Measurements from ENCODE around the gene MCU.
"Not testable (repeated sequence)": the region's sequence is repeated elsewhere in the genome, so short reads cannot be mapped to it uniquely, and the experiment has no call there.

MCU gene

GRCh38 chr10:72691863-72692743 is at the start of gene MCU:
Gene MCU, plus strand, starts transcription at chr10:72692143. Its CDS starts 9 bp downstream, at chr10:72692152.
- DNase-seq: peak; percentile 94

- DNase-seq: no peak
Observed at GRCh38 chr10:72642318-72642717, 49.6 kb upstream of the MCU start.

GRCh38 chr10:72645263-72645858 is 46.6 kb upstream of the MCU start:
- DNase-seq: no peak

GRCh38 chr10:72646971-72647370 is 45.0 kb upstream of the MCU start:
- not testable (repeated sequence) for DNase-seq

- DNase-seq: no peak
Observed at GRCh38 chr10:72648301-72648700, 43.6 kb upstream of the MCU start.

- no peak for DNase-seq
Observed at GRCh38 chr10:72649291-72649690, 42.7 kb upstream of the MCU start.

GRCh38 chr10:72653383-72654096 is 38.4 kb upstream of the MCU start:
- DNase-seq: no peak

GRCh38 chr10:72654720-72655119 is 37.2 kb upstream of the MCU start:
- DNase-seq: no peak

GRCh38 chr10:72658696-72659400 is 33.1 kb upstream of the MCU start:
- no peak for DNase-seq

GRCh38 chr10:72659694-72660093 is 32.2 kb upstream of the MCU start:
- DNase-seq: no peak

GRCh38 chr10:72660220-72660619 is 31.7 kb upstream of the MCU start:
- no peak for DNase-seq

- no peak for DNase-seq
Observed at GRCh38 chr10:72661431-72661830, 30.5 kb upstream of the MCU start.

- no peak for DNase-seq
Observed at GRCh38 chr10:72663971-72664370, 28.0 kb upstream of the MCU start.

- DNase-seq: no peak
Observed at GRCh38 chr10:72665925-72666324, 26.0 kb upstream of the MCU start.

- DNase-seq: no peak
Observed at GRCh38 chr10:72667207-72667864, 24.6 kb upstream of the MCU start.

- no peak for DNase-seq
Observed at GRCh38 chr10:72673280-72673679, 18.7 kb upstream of the MCU start.

GRCh38 chr10:72674174-72674573 is 17.8 kb upstream of the MCU start:
- not testable (repeated sequence) for DNase-seq

GRCh38 chr10:72679838-72680241 is 12.1 kb upstream of the MCU start:
- DNase-seq: no peak

- no peak for DNase-seq
Observed at GRCh38 chr10:72682638-72683037, 9.3 kb upstream of the MCU start.

GRCh38 chr10:72685264-72685921 is 6.5 kb upstream of the MCU start:
- DNase-seq: no peak

- not testable (repeated sequence) for DNase-seq
Observed at GRCh38 chr10:72686430-72686829, 5.5 kb upstream of the MCU start.

- DNase-seq: no peak
Observed at GRCh38 chr10:72687035-72687434, 4.9 kb upstream of the MCU start.
